Endothelial cell of umbilical vein (primary cell): Measurements from ENCODE around the gene NLRP9. TPM values are rescaled to one million over a fixed set of nuclear protein-coding genes. Genes with fewer than 3 reads are reported as not detected.

Experiments
- BruUV-seq: library from RNA; stranded (reverse); fragments of 400-500 nt; replicated peaks from 2 replicates; lab custom pipeline; 2021; lab: Mats Ljungman, UMichigan
- CTCF ChIA-PET: fragments of 300-600, 350-600 bp; sonication (Branson Sonifier 250); formaldehyde crosslinking; loops from one replicate; lab custom pipeline; 2021; ENCODE audit warnings: antibody characterized with exemption, inconsistent platforms; lab: Charles Lee
- POLR2A ChIA-PET: fragments of 300-600, 350-600 bp; sonication (Branson Sonifier 250); formaldehyde crosslinking; loops from one replicate; lab custom pipeline; 2021; ENCODE audit warnings: antibody characterized with exemption, inconsistent platforms; lab: Charles Lee
- DNase-seq: peaks from one replicate; pipeline ENCODE4 v3.0.0-alpha.2; 2011; ENCODE audit warnings: low read depth, low spot score
- FAIRE-seq: peaks from 2 replicates; lab custom pipeline; 2011; peaks lifted over from hg19 to GRCh38; lab: Jason Lieb, UNC
- H2AFZ ChIP-seq: 2 replicates; pipeline ENCODE4 v1.6.0; 2012; ENCODE audit warnings: low read depth, low read length, control low read depth, inconsistent platforms
- H3K27ac ChIP-seq: 2 replicates; pipeline ENCODE4 v1.5.1; 2011; ENCODE audit warnings: low read depth, mild to moderate bottlenecking, control low read depth, low read length, moderate library complexity; ENCODE audit not compliant: insufficient read depth
- H3K27me3 ChIP-seq, 2 experiments: 2 replicates each; pipeline versions ENCODE4 v1.6.0 to v1.6.1; 2011; ENCODE audit warnings: low read length in 2 of 2, mixed read lengths in 1 of 2; ENCODE audit not compliant: control insufficient read depth in 2 of 2, insufficient read depth in 2 of 2
- H3K36me3 ChIP-seq, 2 experiments: 2 replicates in 1 of 2; 3 replicates in 1 of 2; pipeline ENCODE4 v1.5.1; 2011; ENCODE audit warnings: low read length in 2 of 2, mild to moderate bottlenecking in 1 of 2, moderate library complexity in 1 of 2; ENCODE audit not compliant: control insufficient read depth in 2 of 2, insufficient read depth in 2 of 2; ENCODE audit errors: extremely low read depth in 1 of 2
- H3K4me1 ChIP-seq: 3 replicates; pipeline ENCODE4 v1.5.1; 2011; ENCODE audit warnings: mild to moderate bottlenecking, low read length; ENCODE audit not compliant: control insufficient read depth, insufficient read depth; ENCODE audit errors: extremely low read depth
- H3K4me2 ChIP-seq: 2 replicates; pipeline ENCODE4 v1.6.1; 2011; ENCODE audit warnings: low read length, control low read depth, mixed read lengths; ENCODE audit not compliant: insufficient read depth
- H3K4me3 ChIP-seq, 3 experiments: fragments of 200-600 bp in 1 of 3; sonication (generic), shearing (Covaris generic) in 1 of 3; replicated peaks in 1 of 3; 2 replicates each; pipeline ENCODE4 v1.5.1; 2011 to 2016; ENCODE audit warnings: control low read depth in 3 of 3, low read length in 3 of 3, mild to moderate bottlenecking in 2 of 3, inconsistent platforms in 1 of 3, low read depth in 1 of 3, moderate library complexity in 1 of 3; ENCODE audit not compliant: insufficient read depth in 1 of 3
- H3K79me2 ChIP-seq: 2 replicates; pipeline ENCODE4 v1.6.0; 2012; ENCODE audit warnings: low read length, inconsistent platforms; ENCODE audit not compliant: control insufficient read depth, insufficient read depth
- H3K9ac ChIP-seq: replicated peaks from 2 replicates; pipeline ENCODE3; 2011; ENCODE audit warnings: low read length, control low read depth; ENCODE audit not compliant: insufficient read depth; ENCODE audit errors: extremely low read depth
- H3K9me1 ChIP-seq: replicated peaks from 3 replicates; pipeline ENCODE4 v1.6.0; 2011; ENCODE audit warnings: mild to moderate bottlenecking, low read length; ENCODE audit not compliant: control insufficient read depth, insufficient read depth; ENCODE audit errors: extremely low read depth
- H3K9me3 ChIP-seq: replicated peaks from 2 replicates; pipeline ENCODE4 v1.5.1; 2012; ENCODE audit warnings: low read length, inconsistent platforms; ENCODE audit not compliant: control insufficient read depth, insufficient read depth
- H4K20me1 ChIP-seq: replicated peaks from 2 replicates; pipeline ENCODE3; 2011; ENCODE audit warnings: mild to moderate bottlenecking, low read length; ENCODE audit not compliant: control insufficient read depth, insufficient read depth; ENCODE audit errors: extremely low read depth
- CTCF ChIP-seq, 2 donors: IDR thresholded peaks; 1 replicate in 1 of 2; 2 replicates in 1 of 2; pipeline ENCODE4 v1.5.1; 2011; ENCODE audit warnings: low read length in 2 of 2, mild to moderate bottlenecking in 2 of 2, moderate library complexity in 2 of 2, control low read depth in 1 of 2, inconsistent platforms in 1 of 2, low read depth in 1 of 2; ENCODE audit not compliant: insufficient read depth in 1 of 2; ENCODE audit errors: extremely low read depth in 1 of 2
- EZH2 ChIP-seq: IDR thresholded peaks from 2 replicates; pipeline ENCODE4 v1.6.1; 2012; ENCODE audit warnings: borderline replicate concordance, low read depth, mild to moderate bottlenecking, moderate library complexity, low read length, inconsistent platforms; ENCODE audit not compliant: severe bottlenecking
- FOS ChIP-seq: IDR thresholded peaks from 2 replicates; pipeline ENCODE4 v1.6.1; 2011; ENCODE audit warnings: mild to moderate bottlenecking, low read length, moderate library complexity, borderline replicate concordance; ENCODE audit not compliant: insufficient read depth
- GATA2 ChIP-seq: IDR thresholded peaks from 2 replicates; pipeline ENCODE4 v1.7.0; 2011; ENCODE audit warnings: low read depth, mild to moderate bottlenecking, moderate library complexity, mixed read lengths, low read length; ENCODE audit not compliant: insufficient read length, insufficient read depth
- JUN ChIP-seq: IDR thresholded peaks from 2 replicates; pipeline ENCODE4 v1.6.1; 2011; ENCODE audit warnings: borderline replicate concordance, low read depth; ENCODE audit not compliant: insufficient read length, insufficient read depth
- MAX ChIP-seq: IDR thresholded peaks from 2 replicates; pipeline ENCODE4 v1.6.1; 2011; ENCODE audit not compliant: insufficient read depth, insufficient read length
- MYC ChIP-seq: IDR thresholded peaks from one replicate; pipeline ENCODE4 v1.6.1; 2011; ENCODE audit warnings: mild to moderate bottlenecking, low read depth, low read length
- POLR2A ChIP-seq: IDR thresholded peaks from 2 replicates; pipeline ENCODE4 v1.6.1; 2012; ENCODE audit warnings: low read depth, mild to moderate bottlenecking, control low read depth, low read length
- POLR2AphosphoS5 ChIP-seq: IDR thresholded peaks from 2 replicates; pipeline ENCODE4 v1.6.1; 2012; ENCODE audit warnings: low read depth, mild to moderate bottlenecking, control low read depth, low read length, moderate library complexity; ENCODE audit not compliant: insufficient read depth
- dilution Hi-C: fragments of 300-500 bp; cut with MboI; formaldehyde crosslinking; loops from one replicate; pipeline ENCODE4 v1.15.0; 2019; ENCODE audit warnings: low sequenced_read_pairs; ENCODE audit not compliant: extremely low pct_ligation_motif_present
- intact Hi-C: fragments of 100-400 bp; cut with micrococcal nuclease; formaldehyde crosslinking; loops from one replicate; pipeline ENCODE4 v1.10.0; 2022
- polyA plus RNA-seq, 4 experiments: library from polyadenylated mRNA; depleted of rRNA in 3 of 4; stranded (reverse) in 3 of 4; unstranded in 1 of 4; fragments of >200 nt; gene quantifications; 2 replicates each; pipeline versions ENCODE4 v1.2.1 to v1.2.3, GENCODE V29; 2011 to 2012; ENCODE audit warnings: missing spikeins in 1 of 4
- total RNA-seq: library from RNA; stranded (reverse); gene quantifications from 2 replicates; pipeline ENCODE4 v1.2.3, GENCODE V29; 2021

NLRP9 gene
- total and polyA plus RNA-seq, 2 donors (not counting 3 experiments of a cell fraction or from before 2014, with no cell fraction given) = not detected

- Histone ChIP-seq H3K27ac (no peak overlapping the region), H3K9me3 (no peaks in the 10 kb centered on the region), H2AFZ (no peak overlapping the region), H3K4me2 (no peak overlapping the region), H3K9ac (no peak overlapping the region), H3K36me3 (peaks cover 27 to 70% of the 10 kb centered on the region in 2 experiments), H3K27me3 (no peaks in the 10 kb centered on the region), H4K20me1 (peaks cover 5% of the 10 kb centered on the region), H3K4me1 (peaks cover 3% of the 10 kb centered on the region), H3K79me2 (peaks cover 90% of the 10 kb centered on the region), H3K9me1 (no peaks in the 10 kb centered on the region), H3K4me3 (no peak overlapping the region)
- intact Hi-C loops (no loop called here), dilution Hi-C loops (no loop called here)
- POLR2A ChIA-PET = no interaction called here
- FAIRE-seq = no peak
- no peak for DNase-seq
- no peak for TF ChIP-seq EZH2
- no peak for TF ChIP-seq POLR2AphosphoS5
- no peak for TF ChIP-seq POLR2A
- no peak for TF ChIP-seq JUN
- TF ChIP-seq FOS = no peak
- TF ChIP-seq GATA2 = no peak
- BruUV-seq = no TSS peak
- CTCF ChIA-PET = interaction anchor here (0.9 kb wide), 1 partner anchor 13 kb away, joined by 3 read pairs; the partner anchor contains the start of gene U2AF2
Observed at GRCh38 chr19:55667511-55667910, 70.7 kb downstream of the NLRP9 start.

GRCh38 chr19:55667006-55667381, 71.2 kb downstream of the NLRP9 start:
- ChIA-PET POLR2A (interaction anchor here (1.5 kb wide), 1 partner anchor 12 kb away, joined by 3 read pairs; the partner anchor contains the start of gene U2AF2), CTCF (interaction anchor here (0.5 kb wide), 1 partner anchor 27 kb away, joined by 5 read pairs; no protein-coding TSS in a partner anchor)
- Histone ChIP-seq H3K4me2 (no peak overlapping the region), H3K27me3 (no peaks in the 10 kb centered on the region), H3K9me3 (no peaks in the 10 kb centered on the region), H3K4me1 (no peaks in the 10 kb centered on the region), H4K20me1 (peaks cover under 1% of the 10 kb centered on the region), H3K9me1 (no peaks in the 10 kb centered on the region), H3K9ac (no peak overlapping the region), H3K27ac (no peak overlapping the region), H3K4me3 (no peak overlapping the region), H3K79me2 (peaks cover 90% of the 10 kb centered on the region), H3K36me3 (peaks cover 25 to 73% of the 10 kb centered on the region in 2 experiments), H2AFZ (no peak overlapping the region)
- no peak for DNase-seq
- no peak for TF ChIP-seq CTCF (IDR thresholded peaks at IDR 0.05; ENCODE audit: extremely low read depth in 1 of 2, insufficient read depth in 1 of 2, low read depth in 1 of 2, low read length in 2 of 2)
- no peak for TF ChIP-seq GATA2
- TF ChIP-seq POLR2A = no peak
- no peak for TF ChIP-seq EZH2
- no peak for TF ChIP-seq JUN
- no peak for TF ChIP-seq POLR2AphosphoS5
- no peak for TF ChIP-seq FOS
- no peak for TF ChIP-seq MAX
- TF ChIP-seq MYC = no peak
- intact Hi-C loops = no loop called here
- FAIRE-seq = no peak
- BruUV-seq = no TSS peak
- dilution Hi-C loops = no loop called here
